WTC11 (cell line): ENCODE results near the gene MRNIP. TPM values are rescaled to one million over a fixed set of nuclear protein-coding genes. Genes with fewer than 3 reads are reported as not detected.

Source experiments
- ATAC-seq: fragments of 200-7000 bp; cut with Tn5 transposase; 2 replicates; pipeline ENCODE4 v1.10.0; 2021; ENCODE audit warnings: mild to moderate bottlenecking, moderate library complexity
- CTCF ChIA-PET: fragments of 300-600 bp; sonication (Branson Sonifier 250); formaldehyde crosslinking; loops from one replicate; lab custom pipeline; 2021; ENCODE audit warnings: antibody characterized with exemption; lab: Charles Lee
- POLR2A ChIA-PET: fragments of 350-600 bp; sonication (Branson Sonifier 250); formaldehyde crosslinking; loops from one replicate; lab custom pipeline; 2021; ENCODE audit warnings: antibody characterized with exemption; lab: Charles Lee
- DNase-seq: peaks from one replicate; pipeline ENCODE4 v3.0.0; 2021; ENCODE audit warnings: low spot score
- H3K27ac Mint-ChIP-seq: 2 replicates; pipeline ENCODE4 v1.8.0; 2021; ENCODE audit warnings: mixed read lengths
- H3K27me3 Mint-ChIP-seq: 2 replicates; pipeline ENCODE4 v1.8.0; 2021; ENCODE audit warnings: low read depth, mild to moderate bottlenecking, moderate library complexity, mixed read lengths
- H3K36me3 Mint-ChIP-seq: 2 replicates; pipeline ENCODE4 v1.8.0; 2021; ENCODE audit warnings: mixed read lengths
- H3K4me1 Mint-ChIP-seq: 2 replicates; pipeline ENCODE4 v1.8.0; 2022; ENCODE audit warnings: mixed read lengths
- H3K4me3 Mint-ChIP-seq: 2 replicates; pipeline ENCODE4 v1.8.0; 2021; ENCODE audit warnings: mild to moderate bottlenecking, moderate library complexity, mixed read lengths
- H3K9me3 Mint-ChIP-seq: 2 replicates; pipeline ENCODE4 v1.8.0; 2021; ENCODE audit warnings: mixed read lengths
- CREB1 ChIP-seq: sonication (generic); formaldehyde crosslinking; IDR thresholded peaks from 2 replicates; pipeline ENCODE4 v1.8.0; 2023; ENCODE audit warnings: mild to moderate bottlenecking, missing genetic modification reagents
- FOXJ3 ChIP-seq: sonication (generic); formaldehyde crosslinking; IDR thresholded peaks from 2 replicates; pipeline ENCODE4 v1.9.0; 2021; ENCODE audit warnings: missing genetic modification reagents, mild to moderate bottlenecking, borderline replicate concordance
- GRHL2 ChIP-seq: fragments of 250-450 bp; sonication (Bioruptor Pico); IDR thresholded peaks from 2 replicates; pipeline ENCODE4 v1.8.0; 2022; ENCODE audit warnings: mild to moderate bottlenecking, moderate library complexity; ENCODE audit not compliant: insufficient replicate concordance, severe bottlenecking
- JAZF1 ChIP-seq: fragments of 250-450 bp; sonication (Bioruptor Pico); IDR thresholded peaks from 2 replicates; pipeline ENCODE4 v1.9.0; 2021; ENCODE audit warnings: moderate library complexity, mild to moderate bottlenecking, inconsistent platforms
- KAT7 ChIP-seq: sonication (generic); formaldehyde crosslinking; IDR thresholded peaks from 2 replicates; pipeline ENCODE4 v1.8.1; 2023; ENCODE audit warnings: missing genetic modification reagents, mild to moderate bottlenecking, borderline replicate concordance
- MYBL2 ChIP-seq: sonication (generic); formaldehyde crosslinking; IDR thresholded peaks from 2 replicates; pipeline ENCODE4 v1.8.1; 2023; ENCODE audit warnings: mild to moderate bottlenecking, moderate library complexity, missing genetic modification reagents
- NFYB ChIP-seq: sonication (generic); formaldehyde crosslinking; conservative IDR thresholded peaks from 2 replicates; pipeline ENCODE4 v1.8.0; 2022; ENCODE audit warnings: low read depth, missing genetic modification reagents
- PRRX2 ChIP-seq: fragments of 250-450 bp; sonication (Bioruptor Pico); IDR thresholded peaks from 2 replicates; pipeline ENCODE4 v1.8.0; 2021; ENCODE audit warnings: mild to moderate bottlenecking
- SMAD4 ChIP-seq: sonication (generic); formaldehyde crosslinking; IDR thresholded peaks from 2 replicates; pipeline ENCODE4 v1.8.0; 2022; ENCODE audit warnings: mild to moderate bottlenecking, missing genetic modification reagents
- SP1 ChIP-seq: sonication (generic); formaldehyde crosslinking; conservative IDR thresholded peaks from 2 replicates; pipeline ENCODE4 v1.8.1; 2022; ENCODE audit warnings: missing genetic modification reagents
- TEAD4 ChIP-seq: sonication (generic); formaldehyde crosslinking; IDR thresholded peaks from 2 replicates; pipeline ENCODE4 v1.8.0; 2022; ENCODE audit warnings: mild to moderate bottlenecking, missing genetic modification reagents
- total RNA-seq: library from RNA; stranded (reverse); gene quantifications from 3 replicates; pipeline ENCODE4 v1.2.3, GENCODE V29; 2021
- TF ChIP-seq, protein P1 (sequence below): sonication (generic); formaldehyde crosslinking; IDR thresholded peaks from 2 replicates; pipeline ENCODE4 v1.8.0; 2023; ENCODE audit warnings: missing genetic modification reagents, mild to moderate bottlenecking, borderline replicate concordance
- TF ChIP-seq, protein P2 (sequence below): sonication (generic); formaldehyde crosslinking; IDR thresholded peaks from 2 replicates; pipeline ENCODE4 v1.8.1; 2023; ENCODE audit warnings: mild to moderate bottlenecking, missing genetic modification reagents
- TF ChIP-seq, protein P3 (sequence below): sonication (generic); formaldehyde crosslinking; conservative IDR thresholded peaks from 2 replicates; pipeline ENCODE4 v1.8.1; 2022; ENCODE audit warnings: mild to moderate bottlenecking, missing genetic modification reagents
- TF ChIP-seq, protein P4 (sequence below): sonication (generic); formaldehyde crosslinking; IDR thresholded peaks from 2 replicates; pipeline ENCODE4 v1.8.0; 2022; ENCODE audit warnings: mild to moderate bottlenecking, missing genetic modification reagents
- TF ChIP-seq, protein P5 (sequence below): fragments of 250-450 bp; sonication (Bioruptor Pico); IDR thresholded peaks from 2 replicates; pipeline ENCODE4 v1.9.0; 2021; ENCODE audit warnings: mild to moderate bottlenecking
- TF ChIP-seq, protein P6 (sequence below): sonication (generic); formaldehyde crosslinking; IDR thresholded peaks from 2 replicates; pipeline ENCODE4 v1.8.1; 2023; ENCODE audit warnings: mild to moderate bottlenecking, moderate library complexity, missing genetic modification reagents

MRNIP gene
- total RNA-seq, 1 experiment from 2014 or later, result 42.0 TPM

DNA sequence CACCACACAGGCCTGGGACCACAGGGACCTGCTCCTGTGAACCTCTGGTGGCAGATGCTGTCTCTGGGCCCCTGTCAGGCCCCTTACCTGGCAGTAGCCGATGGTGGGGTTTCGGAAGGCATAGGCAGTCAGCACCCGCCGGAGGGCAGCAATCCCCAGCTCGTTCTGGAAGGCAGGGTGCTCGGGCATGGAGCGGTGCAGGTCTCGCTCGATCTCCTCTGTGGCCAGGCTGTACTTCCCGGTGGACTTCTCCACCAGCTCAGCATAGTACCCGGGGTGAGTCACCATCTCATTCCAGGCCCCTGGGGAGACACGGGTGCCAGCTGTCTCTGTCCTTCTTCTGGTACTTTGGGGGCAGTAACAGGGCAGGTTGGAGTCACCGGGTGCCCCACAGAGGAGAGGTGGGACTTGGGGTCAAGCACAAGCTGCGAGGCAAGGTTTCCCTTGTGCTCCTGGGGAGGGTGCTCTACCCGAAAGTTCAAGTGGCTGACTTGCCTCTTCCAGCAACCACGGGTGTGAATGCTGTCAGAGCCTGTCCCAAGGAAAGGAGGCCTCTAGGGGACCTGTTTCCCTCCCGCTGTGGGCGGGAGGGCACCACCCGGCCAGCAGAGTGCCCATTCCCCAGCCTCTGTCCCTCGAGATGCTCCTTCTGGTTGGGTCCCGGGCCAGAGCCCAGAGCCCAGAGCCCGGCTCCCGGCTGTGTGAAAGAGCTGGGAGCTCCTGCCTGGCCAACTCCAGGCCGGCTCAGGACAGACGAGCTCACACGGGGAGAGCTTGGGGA is 19.8 kb upstream of the MRNIP start:
- DNase-seq (no peak), ATAC-seq (no peak)
- no peak for TF ChIP-seq KAT7 (CRISPR knock-in tag)
- TF ChIP-seq, protein P1, sequence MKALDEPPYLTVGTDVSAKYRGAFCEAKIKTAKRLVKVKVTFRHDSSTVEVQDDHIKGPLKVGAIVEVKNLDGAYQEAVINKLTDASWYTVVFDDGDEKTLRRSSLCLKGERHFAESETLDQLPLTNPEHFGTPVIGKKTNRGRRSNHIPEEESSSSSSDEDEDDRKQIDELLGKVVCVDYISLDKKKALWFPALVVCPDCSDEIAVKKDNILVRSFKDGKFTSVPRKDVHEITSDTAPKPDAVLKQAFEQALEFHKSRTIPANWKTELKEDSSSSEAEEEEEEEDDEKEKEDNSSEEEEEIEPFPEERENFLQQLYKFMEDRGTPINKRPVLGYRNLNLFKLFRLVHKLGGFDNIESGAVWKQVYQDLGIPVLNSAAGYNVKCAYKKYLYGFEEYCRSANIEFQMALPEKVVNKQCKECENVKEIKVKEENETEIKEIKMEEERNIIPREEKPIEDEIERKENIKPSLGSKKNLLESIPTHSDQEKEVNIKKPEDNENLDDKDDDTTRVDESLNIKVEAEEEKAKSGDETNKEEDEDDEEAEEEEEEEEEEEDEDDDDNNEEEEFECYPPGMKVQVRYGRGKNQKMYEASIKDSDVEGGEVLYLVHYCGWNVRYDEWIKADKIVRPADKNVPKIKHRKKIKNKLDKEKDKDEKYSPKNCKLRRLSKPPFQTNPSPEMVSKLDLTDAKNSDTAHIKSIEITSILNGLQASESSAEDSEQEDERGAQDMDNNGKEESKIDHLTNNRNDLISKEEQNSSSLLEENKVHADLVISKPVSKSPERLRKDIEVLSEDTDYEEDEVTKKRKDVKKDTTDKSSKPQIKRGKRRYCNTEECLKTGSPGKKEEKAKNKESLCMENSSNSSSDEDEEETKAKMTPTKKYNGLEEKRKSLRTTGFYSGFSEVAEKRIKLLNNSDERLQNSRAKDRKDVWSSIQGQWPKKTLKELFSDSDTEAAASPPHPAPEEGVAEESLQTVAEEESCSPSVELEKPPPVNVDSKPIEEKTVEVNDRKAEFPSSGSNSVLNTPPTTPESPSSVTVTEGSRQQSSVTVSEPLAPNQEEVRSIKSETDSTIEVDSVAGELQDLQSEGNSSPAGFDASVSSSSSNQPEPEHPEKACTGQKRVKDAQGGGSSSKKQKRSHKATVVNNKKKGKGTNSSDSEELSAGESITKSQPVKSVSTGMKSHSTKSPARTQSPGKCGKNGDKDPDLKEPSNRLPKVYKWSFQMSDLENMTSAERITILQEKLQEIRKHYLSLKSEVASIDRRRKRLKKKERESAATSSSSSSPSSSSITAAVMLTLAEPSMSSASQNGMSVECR (CRISPR knock-in tag), result no peak
- Mint-ChIP-seq H3K27me3 (peaks cover 2% of the 10 kb centered on the region; the same call in 1 of the 2 replicates), H3K9me3 (peaks cover 12% of the 10 kb centered on the region), H3K36me3 (peaks cover 38% of the 10 kb centered on the region), H3K4me3 (no peak overlapping the region), H3K27ac (no peak overlapping the region), H3K4me1 (no peaks in the 10 kb centered on the region)
- ChIA-PET CTCF (interaction anchor here (0.9 to 1.4 kb wide), 5 partner anchors 10 to 96 kb away, joined by 3 to 7 read pairs (median 3); no protein-coding TSS in a partner anchor), POLR2A (no interaction called here)

DNA sequence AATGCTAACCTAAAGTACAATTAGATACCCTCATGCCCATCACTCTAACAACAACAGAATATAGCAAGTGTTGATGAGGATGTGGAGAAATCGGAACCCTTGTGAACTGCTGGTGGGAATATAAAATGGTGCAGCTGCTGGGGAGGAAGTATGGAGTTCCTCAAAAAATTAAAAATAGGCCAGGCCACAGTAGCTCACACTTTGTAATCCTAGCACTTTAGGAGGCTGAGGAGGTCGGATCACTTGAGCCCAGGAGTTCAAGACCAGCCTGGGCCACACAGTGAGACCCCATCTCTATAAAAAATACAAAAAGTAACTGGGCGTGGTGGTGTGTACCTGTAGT is 18.0 kb upstream of the MRNIP start:
- no peak for ATAC-seq
- Mint-ChIP-seq H3K36me3 (peaks cover 27% of the 10 kb centered on the region), H3K4me3 (no peak overlapping the region), H3K27me3 (no peaks in the 10 kb centered on the region), H3K4me1 (no peaks in the 10 kb centered on the region), H3K9me3 (no peaks in the 10 kb centered on the region), H3K27ac (no peak overlapping the region)
- TF ChIP-seq PRRX2 (CRISPR knock-in tag) (no peak), GRHL2 (no peak), MYBL2 (CRISPR knock-in tag) (no peak), SP1 (no peak), SMAD4 (CRISPR knock-in tag) (no peak), TEAD4 (CRISPR knock-in tag) (no peak), JAZF1 (CRISPR knock-in tag) (no peak), CREB1 (no peak), FOXJ3 (CRISPR knock-in tag) (no peak), NFYB (CRISPR knock-in tag) (no peak)
- TF ChIP-seq, protein P2, sequence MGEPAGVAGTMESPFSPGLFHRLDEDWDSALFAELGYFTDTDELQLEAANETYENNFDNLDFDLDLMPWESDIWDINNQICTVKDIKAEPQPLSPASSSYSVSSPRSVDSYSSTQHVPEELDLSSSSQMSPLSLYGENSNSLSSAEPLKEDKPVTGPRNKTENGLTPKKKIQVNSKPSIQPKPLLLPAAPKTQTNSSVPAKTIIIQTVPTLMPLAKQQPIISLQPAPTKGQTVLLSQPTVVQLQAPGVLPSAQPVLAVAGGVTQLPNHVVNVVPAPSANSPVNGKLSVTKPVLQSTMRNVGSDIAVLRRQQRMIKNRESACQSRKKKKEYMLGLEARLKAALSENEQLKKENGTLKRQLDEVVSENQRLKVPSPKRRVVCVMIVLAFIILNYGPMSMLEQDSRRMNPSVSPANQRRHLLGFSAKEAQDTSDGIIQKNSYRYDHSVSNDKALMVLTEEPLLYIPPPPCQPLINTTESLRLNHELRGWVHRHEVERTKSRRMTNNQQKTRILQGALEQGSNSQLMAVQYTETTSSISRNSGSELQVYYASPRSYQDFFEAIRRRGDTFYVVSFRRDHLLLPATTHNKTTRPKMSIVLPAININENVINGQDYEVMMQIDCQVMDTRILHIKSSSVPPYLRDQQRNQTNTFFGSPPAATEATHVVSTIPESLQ (CRISPR knock-in tag), result no peak
- TF ChIP-seq, protein P3, sequence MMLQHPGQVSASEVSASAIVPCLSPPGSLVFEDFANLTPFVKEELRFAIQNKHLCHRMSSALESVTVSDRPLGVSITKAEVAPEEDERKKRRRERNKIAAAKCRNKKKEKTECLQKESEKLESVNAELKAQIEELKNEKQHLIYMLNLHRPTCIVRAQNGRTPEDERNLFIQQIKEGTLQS, result no peak
- TF ChIP-seq, protein P4, sequence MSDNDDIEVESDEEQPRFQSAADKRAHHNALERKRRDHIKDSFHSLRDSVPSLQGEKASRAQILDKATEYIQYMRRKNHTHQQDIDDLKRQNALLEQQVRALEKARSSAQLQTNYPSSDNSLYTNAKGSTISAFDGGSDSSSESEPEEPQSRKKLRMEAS (CRISPR knock-in tag), result no peak
- TF ChIP-seq, protein P5, sequence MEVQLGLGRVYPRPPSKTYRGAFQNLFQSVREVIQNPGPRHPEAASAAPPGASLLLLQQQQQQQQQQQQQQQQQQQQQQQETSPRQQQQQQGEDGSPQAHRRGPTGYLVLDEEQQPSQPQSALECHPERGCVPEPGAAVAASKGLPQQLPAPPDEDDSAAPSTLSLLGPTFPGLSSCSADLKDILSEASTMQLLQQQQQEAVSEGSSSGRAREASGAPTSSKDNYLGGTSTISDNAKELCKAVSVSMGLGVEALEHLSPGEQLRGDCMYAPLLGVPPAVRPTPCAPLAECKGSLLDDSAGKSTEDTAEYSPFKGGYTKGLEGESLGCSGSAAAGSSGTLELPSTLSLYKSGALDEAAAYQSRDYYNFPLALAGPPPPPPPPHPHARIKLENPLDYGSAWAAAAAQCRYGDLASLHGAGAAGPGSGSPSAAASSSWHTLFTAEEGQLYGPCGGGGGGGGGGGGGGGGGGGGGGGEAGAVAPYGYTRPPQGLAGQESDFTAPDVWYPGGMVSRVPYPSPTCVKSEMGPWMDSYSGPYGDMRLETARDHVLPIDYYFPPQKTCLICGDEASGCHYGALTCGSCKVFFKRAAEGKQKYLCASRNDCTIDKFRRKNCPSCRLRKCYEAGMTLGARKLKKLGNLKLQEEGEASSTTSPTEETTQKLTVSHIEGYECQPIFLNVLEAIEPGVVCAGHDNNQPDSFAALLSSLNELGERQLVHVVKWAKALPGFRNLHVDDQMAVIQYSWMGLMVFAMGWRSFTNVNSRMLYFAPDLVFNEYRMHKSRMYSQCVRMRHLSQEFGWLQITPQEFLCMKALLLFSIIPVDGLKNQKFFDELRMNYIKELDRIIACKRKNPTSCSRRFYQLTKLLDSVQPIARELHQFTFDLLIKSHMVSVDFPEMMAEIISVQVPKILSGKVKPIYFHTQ, result no peak
- TF ChIP-seq, protein P6, sequence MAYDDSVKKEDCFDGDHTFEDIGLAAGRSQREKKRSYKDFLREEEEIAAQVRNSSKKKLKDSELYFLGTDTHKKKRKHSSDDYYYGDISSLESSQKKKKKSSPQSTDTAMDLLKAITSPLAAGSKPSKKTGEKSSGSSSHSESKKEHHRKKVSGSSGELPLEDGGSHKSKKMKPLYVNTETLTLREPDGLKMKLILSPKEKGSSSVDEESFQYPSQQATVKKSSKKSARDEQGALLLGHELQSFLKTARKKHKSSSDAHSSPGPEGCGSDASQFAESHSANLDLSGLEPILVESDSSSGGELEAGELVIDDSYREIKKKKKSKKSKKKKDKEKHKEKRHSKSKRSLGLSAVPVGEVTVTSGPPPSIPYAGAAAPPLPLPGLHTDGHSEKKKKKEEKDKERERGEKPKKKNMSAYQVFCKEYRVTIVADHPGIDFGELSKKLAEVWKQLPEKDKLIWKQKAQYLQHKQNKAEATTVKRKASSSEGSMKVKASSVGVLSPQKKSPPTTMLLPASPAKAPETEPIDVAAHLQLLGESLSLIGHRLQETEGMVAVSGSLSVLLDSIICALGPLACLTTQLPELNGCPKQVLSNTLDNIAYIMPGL, result no peak
- DNase-seq, result no peak
- POLR2A ChIA-PET, result no interaction called here
- CTCF ChIA-PET, result no interaction called here
